GM12878 (cell line): ENCODE data around the gene CFAP47. TPM values are rescaled to one million over a fixed set of nuclear protein-coding genes. Genes with fewer than 3 reads are reported as not detected.

Experiments used
- ATAC-seq: fragments of 200-7000 bp; cut with Tn5 transposase; 3 replicates; pipeline ENCODE4 v1.9.1; 2020; ENCODE audit warnings: mild to moderate bottlenecking, moderate library complexity
- BruUV-seq: library from RNA; stranded (reverse); fragments of 400-500 nt; replicated peaks from 2 replicates; lab custom pipeline; 2021; lab: Mats Ljungman, UMichigan
- CTCF ChIA-PET: fragments of 300-600 bp; sonication (Branson Sonifier 250); formaldehyde crosslinking; extraction: SDS; loops from one replicate; lab custom pipeline; 2021; ENCODE audit warnings: inconsistent platforms; lab: Yijun Ruan, JAX
- POLR2A ChIA-PET: fragments of 350-600 bp; formaldehyde crosslinking; extraction: SDS; loops from one replicate; lab custom pipeline; 2021; ENCODE audit warnings: inconsistent platforms; lab: Charles Lee
- RAD21 ChIA-PET: fragments of 300-600 bp; sonication (Branson Sonifier 250); formaldehyde crosslinking; loops from one replicate; lab custom pipeline; 2023; ENCODE audit warnings: antibody characterized with exemption; ENCODE audit not compliant: unreplicated experiment; lab: Charles Lee
- SMC1A ChIA-PET: fragments of 300-600 bp; sonication (Branson Sonifier 250); formaldehyde crosslinking; loops from one replicate; lab custom pipeline; 2023; ENCODE audit not compliant: unreplicated experiment, uncharacterized antibody; lab: Charles Lee
- DNase-seq: peaks from one replicate; pipeline ENCODE4 v3.0.0-alpha.2; 2011; ENCODE audit warnings: low read depth, low spot score
- FAIRE-seq: peaks from 3 replicates; lab custom pipeline; 2011; peaks lifted over from hg19 to GRCh38; lab: Jason Lieb, UNC
- H2AFZ ChIP-seq: 2 replicates; pipeline ENCODE4 v1.6.0; 2011; ENCODE audit warnings: low read depth, low read length, control low read depth; ENCODE audit not compliant: control insufficient read depth
- H3K27ac ChIP-seq: 2 replicates; pipeline ENCODE4 v1.5.1; 2011; ENCODE audit warnings: control low read depth; ENCODE audit not compliant: control insufficient read depth, insufficient read depth
- H3K27me3 ChIP-seq, 2 experiments: replicated peaks in 1 of 2; 2 replicates each; pipeline versions ENCODE4 v1.6.0 to v1.6.1; 2011; ENCODE audit warnings: low read length in 1 of 2; ENCODE audit not compliant: control insufficient read depth in 2 of 2, insufficient read depth in 2 of 2
- H3K36me3 ChIP-seq, 2 experiments: 2 replicates each; pipeline ENCODE4 v1.5.1; 2011; ENCODE audit warnings: low read length in 1 of 2; ENCODE audit not compliant: control insufficient read depth in 2 of 2, insufficient read depth in 2 of 2
- H3K4me1 ChIP-seq: 2 replicates; pipeline ENCODE4 v1.6.1; 2011; ENCODE audit warnings: mild to moderate bottlenecking, low read length, moderate library complexity, mixed read lengths; ENCODE audit not compliant: control insufficient read depth, insufficient read depth
- H3K4me2 ChIP-seq: 2 replicates; pipeline ENCODE4 v1.6.0; 2011; ENCODE audit warnings: control low read depth; ENCODE audit not compliant: control insufficient read depth, insufficient read depth
- H3K4me3 ChIP-seq: fragments of 200-600 bp; sonication (generic); 2 replicates; pipeline ENCODE4 v1.5.1; 2016
- H3K79me2 ChIP-seq: 2 replicates; pipeline ENCODE4 v1.6.0; 2011; ENCODE audit warnings: low read length; ENCODE audit not compliant: control insufficient read depth, insufficient read depth
- H3K9ac ChIP-seq: 2 replicates; pipeline ENCODE4 v1.8.0; 2011; ENCODE audit warnings: low read length, control low read depth, mixed read lengths; ENCODE audit not compliant: control insufficient read depth, insufficient read depth
- H3K9me3 ChIP-seq: replicated peaks from 3 replicates; pipeline ENCODE4 v1.5.1; 2011; ENCODE audit warnings: mild to moderate bottlenecking, low read length; ENCODE audit not compliant: control insufficient read depth, insufficient read depth
- H4K20me1 ChIP-seq: 2 replicates; pipeline ENCODE4 v1.6.0; 2011; ENCODE audit not compliant: control insufficient read depth, insufficient read depth
- BCL3 ChIP-seq: IDR thresholded peaks from 2 replicates; pipeline ENCODE4 v1.6.1; 2011; ENCODE audit warnings: borderline replicate concordance, low read depth, mild to moderate bottlenecking, moderate library complexity, low read length; ENCODE audit not compliant: insufficient read depth, poor library complexity, severe bottlenecking
- BRCA1 ChIP-seq: IDR thresholded peaks from 2 replicates; pipeline ENCODE4 v1.6.1; 2011; ENCODE audit warnings: low read depth, low read length, improper control_type of control experiment
- CREM ChIP-seq: IDR thresholded peaks from 2 replicates; pipeline ENCODE4 v1.6.1; 2014; ENCODE audit warnings: antibody characterized with exemption, low read depth
- E4F1 ChIP-seq: fragments of 450-650 bp; IDR thresholded peaks from 2 replicates; pipeline ENCODE4 v1.6.1; 2018; ENCODE audit warnings: borderline replicate concordance, mild to moderate bottlenecking; ENCODE audit not compliant: partially characterized antibody
- EED ChIP-seq: sonication (generic); IDR thresholded peaks from 2 replicates; pipeline ENCODE4 v1.6.1; 2016; ENCODE audit warnings: antibody characterized with exemption, low read depth
- EGR1 ChIP-seq, 2 experiments: IDR thresholded peaks; 1 replicate in 1 of 2; 2 replicates in 1 of 2; pipeline ENCODE4 v1.6.1; 2011 to 2012; ENCODE audit warnings: low read depth in 2 of 2, low read length in 2 of 2, borderline replicate concordance in 1 of 2, mild to moderate bottlenecking in 1 of 2, moderate library complexity in 1 of 2
- ESRRA ChIP-seq: IDR thresholded peaks from 2 replicates; pipeline ENCODE4 v1.6.1; 2012; ENCODE audit warnings: mild to moderate bottlenecking, low read length, improper control_type of control experiment
- HDGF ChIP-seq: fragments of 450-650 bp; IDR thresholded peaks from 2 replicates; pipeline ENCODE4 v1.6.1; 2016; ENCODE audit warnings: antibody characterized with exemption
- JUNB ChIP-seq: IDR thresholded peaks from 2 replicates; pipeline ENCODE4 v1.6.1; 2016; ENCODE audit warnings: antibody characterized with exemption, mild to moderate bottlenecking
- POU2F2 ChIP-seq: IDR thresholded peaks from 3 replicates; pipeline ENCODE4 v1.6.1; 2011; ENCODE audit warnings: low read depth, mild to moderate bottlenecking, low read length, borderline replicate concordance
- PRDM15 ChIP-seq: fragments of 450-650 bp; formaldehyde crosslinking; IDR thresholded peaks from 2 replicates; pipeline ENCODE4 v1.4.0; 2020; ENCODE audit warnings: mild to moderate bottlenecking, moderate library complexity
- RAD21 ChIP-seq: IDR thresholded peaks from 2 replicates; pipeline ENCODE4 v1.6.1; 2011; ENCODE audit warnings: mild to moderate bottlenecking, low read depth, low read length, moderate library complexity; ENCODE audit not compliant: insufficient read depth
- SMAD5 ChIP-seq: IDR thresholded peaks from 2 replicates; pipeline ENCODE4 v1.6.1; 2016; ENCODE audit warnings: antibody characterized with exemption, low read depth
- SREBF2 ChIP-seq: IDR thresholded peaks from 2 replicates; pipeline ENCODE4 v1.6.1; 2012; ENCODE audit warnings: mild to moderate bottlenecking, low read length
- TAF1 ChIP-seq: IDR thresholded peaks from 2 replicates; pipeline ENCODE4 v1.6.1; 2011; ENCODE audit warnings: mild to moderate bottlenecking, low read depth, low read length, borderline replicate concordance
- ZBED1 ChIP-seq: IDR thresholded peaks from 2 replicates; pipeline ENCODE4 v1.6.1; 2016; ENCODE audit warnings: borderline replicate concordance
- WGBS: methylation state at CpG from one replicate; pipeline ENCODE4 v1.1.6; 2016; ENCODE audit warnings: low lambda C conversion rate; ENCODE audit not compliant: insufficient replicate concordance, insufficient coverage; ENCODE audit errors: missing lambda C conversion rate; 5-methylcytosine and 5-hydroxymethylcytosine counted together
- in situ Hi-C: fragments of 300-500 bp; cut with MboI; formaldehyde crosslinking; loops from 9 replicates; pipeline ENCODE4 v1.14.3; 2018; ENCODE audit warnings: mixed read lengths
- intact Hi-C: fragments of 100-400 bp; cut with micrococcal nuclease; formaldehyde crosslinking; loops from one replicate; pipeline ENCODE4 v1.14.2; 2022; ENCODE audit not compliant: unreplicated experiment
- polyA plus RNA-seq, 11 experiments: library from polyadenylated mRNA; depleted of rRNA in 4 of 11; unstranded in 6 of 11; stranded (reverse) in 5 of 11; fragments of >200 nt; fragmentation: Nextera tagmentation in 4 of 11; fragmentation: Illumina TruSeq in 1 of 11; extraction: Ambion mirVana in 4 of 11; extraction: Trizol in 1 of 11; gene quantifications; 1 replicate in 1 of 11; 2 replicates in 10 of 11; pipeline versions ENCODE4 v1.2.1 to v1.2.3, GENCODE V29; 2011 to 2016; ENCODE audit warnings: inconsistent platforms in 2 of 11, missing spikeins in 2 of 11, low read depth in 1 of 11
- total RNA-seq, 4 experiments: library from RNA; depleted of rRNA in 3 of 4; stranded (reverse); fragments of >200 nt in 3 of 4; fragmentation: Illumina TruSeq in 1 of 4; extraction: Trizol in 1 of 4; gene quantifications; 2 replicates each; pipeline versions ENCODE4 v1.2.1 to v1.2.3, GENCODE V29; 2013 to 2021
- TF ChIP-seq, protein P1 (sequence below): fragments of 450-650 bp; IDR thresholded peaks from 2 replicates; pipeline ENCODE4 v1.6.1; 2017; ENCODE audit warnings: mild to moderate bottlenecking

The CFAP47 gene
- total and polyA plus RNA-seq, 10 of the 15 experiments (the other 5 are each of a cell fraction or from before 2014, with no cell fraction given): 0.02 to 0.88 (median 0.06) TPM; not detected in 3

DNA sequence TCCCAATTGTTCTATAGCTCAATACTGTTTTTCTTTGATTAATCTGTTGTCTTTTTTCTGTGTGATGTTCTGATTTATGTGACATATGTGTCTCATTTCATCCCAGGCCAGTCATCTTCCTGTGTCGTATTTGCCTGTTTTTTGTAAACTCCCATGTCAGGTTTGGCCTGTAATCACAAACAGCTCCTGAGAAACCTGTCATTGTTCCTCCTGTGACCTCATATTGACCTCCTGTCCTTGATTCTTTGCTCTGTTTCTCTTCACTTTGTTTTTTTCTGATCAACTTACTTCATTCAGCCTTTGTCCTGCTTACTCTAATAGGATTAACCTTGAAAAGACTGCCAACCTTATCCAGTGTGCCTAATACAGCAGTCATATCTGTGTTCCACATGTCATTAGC is 438.3 kb downstream of the CFAP47 start:
- POLR2A ChIA-PET: no interaction called here
- Histone ChIP-seq H4K20me1 (no peaks in the 10 kb centered on the region), H3K79me2 (no peaks in the 10 kb centered on the region), H3K9me3 (no peaks in the 10 kb centered on the region; the same call in 2 of the 3 replicates), H3K27me3 (no peaks in the 10 kb centered on the region), H3K4me2 (no peak overlapping the region), H2AFZ (no peak overlapping the region), H3K36me3 (no peaks in the 10 kb centered on the region), H3K4me3 (no peak overlapping the region), H3K4me1 (no peaks in the 10 kb centered on the region), H3K27ac (no peak overlapping the region), H3K9ac (no peak overlapping the region)
- in situ Hi-C loops (no loop called here), intact Hi-C loops (no loop called here)
- CTCF ChIA-PET: no interaction called here
- 0% methylated on average over 1 of the region's 1 CpG for WGBS
- ATAC-seq (no peak), DNase-seq (no peak), FAIRE-seq (no peak)
- RAD21 ChIA-PET: no interaction called here
- no TSS peak for BruUV-seq
- SMC1A ChIA-PET: no interaction called here
- TF ChIP-seq JUNB (no peak), SREBF2 (no peak), EGR1 (IDR thresholded peaks at IDR 0.05; ENCODE audit: borderline replicate concordance in 1 of 2, low read depth in 2 of 2, low read length in 2 of 2) (no peak), POU2F2 (no peak), CREM (no peak), ZBED1 (no peak), E4F1 (no peak), HDGF (no peak), BCL3 (no peak), TAF1 (no peak), BRCA1 (no peak), ESRRA (no peak), EED (no peak), SMAD5 (no peak), PRDM15 (CRISPR knock-in tag) (no peak), RAD21 (no peak)
- TF ChIP-seq, protein P1, sequence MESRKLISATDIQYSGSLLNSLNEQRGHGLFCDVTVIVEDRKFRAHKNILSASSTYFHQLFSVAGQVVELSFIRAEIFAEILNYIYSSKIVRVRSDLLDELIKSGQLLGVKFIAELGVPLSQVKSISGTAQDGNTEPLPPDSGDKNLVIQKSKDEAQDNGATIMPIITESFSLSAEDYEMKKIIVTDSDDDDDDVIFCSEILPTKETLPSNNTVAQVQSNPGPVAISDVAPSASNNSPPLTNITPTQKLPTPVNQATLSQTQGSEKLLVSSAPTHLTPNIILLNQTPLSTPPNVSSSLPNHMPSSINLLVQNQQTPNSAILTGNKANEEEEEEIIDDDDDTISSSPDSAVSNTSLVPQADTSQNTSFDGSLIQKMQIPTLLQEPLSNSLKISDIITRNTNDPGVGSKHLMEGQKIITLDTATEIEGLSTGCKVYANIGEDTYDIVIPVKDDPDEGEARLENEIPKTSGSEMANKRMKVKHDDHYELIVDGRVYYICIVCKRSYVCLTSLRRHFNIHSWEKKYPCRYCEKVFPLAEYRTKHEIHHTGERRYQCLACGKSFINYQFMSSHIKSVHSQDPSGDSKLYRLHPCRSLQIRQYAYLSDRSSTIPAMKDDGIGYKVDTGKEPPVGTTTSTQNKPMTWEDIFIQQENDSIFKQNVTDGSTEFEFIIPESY: no peak
